Spleen (tissue), 7 donors: ENCODE measurements around the gene ERC2.

ENCODE experiments used
- CTCF ChIP-seq, 11 experiments: fragments of 200-600 bp in 7 of 11; fragments of 450-650 bp in 4 of 11; sonication (generic) in 4 of 11; IDR thresholded peaks in 8 of 11; conservative IDR thresholded peaks in 3 of 11; 1 replicate in 7 of 11; 2 replicates in 4 of 11; pipeline versions ENCODE4 v1.4.0 to v1.8.0; 2016 to 2021; ENCODE audit warnings: antibody characterized with exemption in 11 of 11, inconsistent platforms in 4 of 11, mild to moderate bottlenecking in 1 of 11
- POLR2A ChIP-seq, 3 donors: fragments of 450-650 bp; IDR thresholded peaks; one replicate each; pipeline ENCODE4 v1.5.1; 2017; ENCODE audit warnings: antibody characterized with exemption in 3 of 3, mild to moderate bottlenecking in 1 of 3
- donor health status: DM: no; HTN: no; CAD: no; lungs with moderate emphysema.
- donor health status: DM: no; HTN: no; CAD: no.
- donor health status: DM: no; HTN: no; CAD: no.

GRCh38 chr3:55686426-55687254, 781.6 kb downstream of the ERC2 start:
- TF ChIP-seq CTCF (IDR thresholded peaks at IDR 0.05 in 8 of 11, conservative IDR thresholded peaks at IDR 0.05 in 3 of 11): no peak
- TF ChIP-seq POLR2A (IDR thresholded peaks at IDR 0.05): no peak
